Stomach (tissue), 4 donors: ENCODE results near the gene PMVK.

ENCODE experiments used
- POLR2A ChIP-seq, 4 donors: fragments of 450-650 bp; IDR thresholded peaks; one replicate each; pipeline ENCODE4 v1.6.1; 2016; ENCODE audit warnings: antibody characterized with exemption in 4 of 4, control low read depth in 2 of 4, mild to moderate bottlenecking in 1 of 4, moderate library complexity in 1 of 4
- TF ChIP-seq, protein P1 (sequence below), 7 experiments: fragments of 450-650 bp in 4 of 7; fragments of 200-600 bp in 3 of 7; sonication (generic) in 3 of 7; IDR thresholded peaks; one replicate each; pipeline ENCODE4 v1.5.1; 2016 to 2019; ENCODE audit warnings: antibody characterized with exemption in 7 of 7, control low read depth in 2 of 7, mild to moderate bottlenecking in 1 of 7

DNA sequence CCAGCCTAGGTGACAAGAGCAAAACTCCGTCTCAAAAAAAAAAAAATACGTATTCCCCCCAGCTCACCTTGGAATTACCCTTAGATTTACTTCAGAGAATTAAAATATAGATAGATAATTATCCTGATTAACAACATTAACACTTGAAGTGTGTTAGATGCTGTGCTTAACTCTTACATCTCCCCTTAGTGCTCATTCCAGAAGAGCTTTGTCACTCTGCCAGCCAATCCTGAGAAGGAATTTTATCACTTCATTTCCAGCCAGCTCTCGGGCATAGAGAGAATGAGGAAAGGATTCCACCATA, 35.6 kb upstream of the PMVK start:
- TF ChIP-seq, protein P1, sequence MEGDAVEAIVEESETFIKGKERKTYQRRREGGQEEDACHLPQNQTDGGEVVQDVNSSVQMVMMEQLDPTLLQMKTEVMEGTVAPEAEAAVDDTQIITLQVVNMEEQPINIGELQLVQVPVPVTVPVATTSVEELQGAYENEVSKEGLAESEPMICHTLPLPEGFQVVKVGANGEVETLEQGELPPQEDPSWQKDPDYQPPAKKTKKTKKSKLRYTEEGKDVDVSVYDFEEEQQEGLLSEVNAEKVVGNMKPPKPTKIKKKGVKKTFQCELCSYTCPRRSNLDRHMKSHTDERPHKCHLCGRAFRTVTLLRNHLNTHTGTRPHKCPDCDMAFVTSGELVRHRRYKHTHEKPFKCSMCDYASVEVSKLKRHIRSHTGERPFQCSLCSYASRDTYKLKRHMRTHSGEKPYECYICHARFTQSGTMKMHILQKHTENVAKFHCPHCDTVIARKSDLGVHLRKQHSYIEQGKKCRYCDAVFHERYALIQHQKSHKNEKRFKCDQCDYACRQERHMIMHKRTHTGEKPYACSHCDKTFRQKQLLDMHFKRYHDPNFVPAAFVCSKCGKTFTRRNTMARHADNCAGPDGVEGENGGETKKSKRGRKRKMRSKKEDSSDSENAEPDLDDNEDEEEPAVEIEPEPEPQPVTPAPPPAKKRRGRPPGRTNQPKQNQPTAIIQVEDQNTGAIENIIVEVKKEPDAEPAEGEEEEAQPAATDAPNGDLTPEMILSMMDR (IDR thresholded peaks at IDR 0.05), result no peak
- no peak for TF ChIP-seq POLR2A (IDR thresholded peaks at IDR 0.05)
